ENCODE data around the gene PDCD4. TPM values are rescaled to one million over a fixed set of nuclear protein-coding genes. Genes with fewer than 3 reads are reported as not detected.
A peak's percentile ranks its signal among the peaks of the same experiment; 100 is the strongest.

Gene PDCD4
- total and polyA plus RNA-seq, 10 of the 15 experiments (the other 5 are each of a cell fraction or from before 2014, with no cell fraction given), result 101 to 372 (median 171) TPM

- TF ChIP-seq BCL3 (IDR thresholded peaks at IDR 0.05; ENCODE audit: borderline replicate concordance, insufficient read depth, low read depth, low read length, poor library complexity, severe bottlenecking) (peak; percentile 98), PAX8 (IDR thresholded peaks at IDR 0.05) (no peak), HDAC2 (IDR thresholded peaks at IDR 0.05) (no peak), BMI1 (IDR thresholded peaks at IDR 0.05; ENCODE audit: borderline replicate concordance) (no peak), BCLAF1 (IDR thresholded peaks at IDR 0.05) (no peak), SREBF2 (IDR thresholded peaks at IDR 0.05; ENCODE audit: low read length) (no peak), ZBTB33 (IDR thresholded peaks at IDR 0.05) (no peak), MYC (IDR thresholded peaks at IDR 0.05; ENCODE audit: insufficient read depth, insufficient read length, insufficient replicate concordance, low read length, severe bottlenecking) (no peak), RCOR1 (conservative IDR thresholded peaks at IDR 0.05; ENCODE audit: low read depth, low read length) (no peak), RAD51 (IDR thresholded peaks at IDR 0.05) (peak; percentile 61), ZSCAN29 (IDR thresholded peaks at IDR 0.05) (no peak), MEF2A (IDR thresholded peaks at IDR 0.05; ENCODE audit: insufficient read depth, low read depth, low read length) (peak; percentile 70; the same call in 1 of the 2 replicates), CBX3 (IDR thresholded peaks at IDR 0.05; ENCODE audit: borderline replicate concordance, low read depth) (no peak), HDGF (IDR thresholded peaks at IDR 0.05) (no peak; the same call in 1 of the 2 replicates), GATAD2B (conservative IDR thresholded peaks at IDR 0.05; ENCODE audit: low read depth) (peak; percentile 83), CHD1 (IDR thresholded peaks at IDR 0.05; ENCODE audit: low read depth, low read length) (no peak), BACH1 (IDR thresholded peaks at IDR 0.05; ENCODE audit: borderline replicate concordance) (peak; percentile 12; the same call in 1 of the 2 replicates), CTCF (IDR thresholded peaks at IDR 0.05 in 2 of 3, conservative IDR thresholded peaks at IDR 0.05 in 1 of 3; ENCODE audit: control insufficient read depth in 2 of 3, extremely low read depth in 1 of 3, insufficient read depth in 1 of 3, low read depth in 3 of 3, low read length in 3 of 3) (no peak), SIN3A (IDR thresholded peaks at IDR 0.05; ENCODE audit: low read depth, low read length) (no peak), RBBP5 (conservative IDR thresholded peaks at IDR 0.05) (0 out of 2 replicates have a peak, but pooled peaks have one; percentile 9), IRF4 (IDR thresholded peaks at IDR 0.05; ENCODE audit: low read depth, low read length) (peak; percentile 83), ZNF24 (IDR thresholded peaks at IDR 0.05) (peak; percentile 51; the same call in 1 of the 2 replicates), PML (IDR thresholded peaks at IDR 0.05; ENCODE audit: low read length) (peak; percentile 87), NFYA (IDR thresholded peaks at IDR 0.05; ENCODE audit: borderline replicate concordance, low read depth, low read length) (no peak)
These were observed 28.7 kb upstream of the PDCD4 start (continued) for GRCh38 chr10:110843031-110843430.

Data from GM12878 (cell line).